ENCODE results near the gene PRPF6. TPM values are rescaled to one million over a fixed set of nuclear protein-coding genes. Genes with fewer than 3 reads are reported as not detected.

Gene PRPF6
- total RNA-seq, 1 experiment from 2014 or later = 181 TPM

GRCh38 chr20:64064145-64064698 lies 83.3 kb downstream of the PRPF6 start:
- TF ChIP-seq CTCF (IDR thresholded peaks at IDR 0.05; ENCODE audit: insufficient read depth in 1 of 2, low read depth in 1 of 2, low read length in 1 of 2, severe bottlenecking in 1 of 2, unreplicated experiment in 1 of 2) = no peak
- BruUV-seq (replicated peaks) = no TSS peak
- H3K4me1 Mint-ChIP-seq (ENCODE audit: low read depth, unreplicated experiment) = peaks cover 21% of the 10 kb centered on the region
- peak overlapping the region; percentile 81 for H3K4me3 Mint-ChIP-seq (ENCODE audit: unreplicated experiment)
- peak overlapping the region; percentile 74; the same call in 1 of the 2 replicates for H3K4me3 ChIP-seq (ENCODE audit: low read depth, low read length)
- CTCF ChIA-PET = interaction anchor here (0.6 to 1.0 kb wide), 3 partner anchors 25 to 526 kb away, joined by 3 to 8 read pairs (median 3); no protein-coding TSS in a partner anchor
- no peak for DNase-seq
- no peaks in the 10 kb centered on the region for H3K36me3 ChIP-seq (ENCODE audit: control insufficient read depth, insufficient read depth, low read length)
- intact Hi-C loops (cut with micrococcal nuclease; ENCODE audit: unreplicated experiment) = loop anchor here (10.0 kb wide), 1 partner anchor 169 kb away; the partner anchor contains the start of gene DNAJC5
- H3K27ac Mint-ChIP-seq (ENCODE audit: unreplicated experiment) = peak overlapping the region; percentile 16
- POLR2A ChIA-PET = no interaction called here
- no peaks in the 10 kb centered on the region for H3K36me3 Mint-ChIP-seq (ENCODE audit: insufficient read depth, unreplicated experiment)
- H3K4me1 ChIP-seq = peaks cover 14% of the 10 kb centered on the region
- no peaks in the 10 kb centered on the region for H3K9me3 Mint-ChIP-seq (ENCODE audit: unreplicated experiment)
- no peaks in the 10 kb centered on the region for H3K27me3 ChIP-seq (replicated peaks; ENCODE audit: control insufficient read depth, insufficient read depth, low read length)
- no peaks in the 10 kb centered on the region for H3K9me3 ChIP-seq
- no peaks in the 10 kb centered on the region for H3K27me3 Mint-ChIP-seq (ENCODE audit: insufficient read depth, unreplicated experiment)

- Histone ChIP-seq H3K9me3 (no peaks in the 10 kb centered on the region), H3K36me3 (ENCODE audit: control insufficient read depth, insufficient read depth, low read length) (no peaks in the 10 kb centered on the region), H3K27me3 (replicated peaks; ENCODE audit: control insufficient read depth, insufficient read depth, low read length) (no peaks in the 10 kb centered on the region), H3K4me3 (ENCODE audit: low read depth, low read length) (no peak overlapping the region), H3K4me1 (peaks cover 14% of the 10 kb centered on the region)
- ChIA-PET POLR2A (no interaction called here), CTCF (interaction anchor here (0.9 to 1.0 kb wide), 2 partner anchors 26 to 55 kb away, joined by 3 read pairs; no protein-coding TSS in a partner anchor)
- no peak for TF ChIP-seq CTCF (IDR thresholded peaks at IDR 0.05; ENCODE audit: insufficient read depth in 1 of 2, low read depth in 1 of 2, low read length in 1 of 2, severe bottlenecking in 1 of 2, unreplicated experiment in 1 of 2)
- Mint-ChIP-seq H3K4me1 (ENCODE audit: low read depth, unreplicated experiment) (peaks cover 21% of the 10 kb centered on the region), H3K27me3 (ENCODE audit: insufficient read depth, unreplicated experiment) (no peaks in the 10 kb centered on the region), H3K9me3 (ENCODE audit: unreplicated experiment) (no peaks in the 10 kb centered on the region), H3K36me3 (ENCODE audit: insufficient read depth, unreplicated experiment) (peaks cover 8% of the 10 kb centered on the region), H3K4me3 (ENCODE audit: unreplicated experiment) (no peak overlapping the region), H3K27ac (ENCODE audit: unreplicated experiment) (peak overlapping the region; percentile 45)
- intact Hi-C loops (cut with micrococcal nuclease; ENCODE audit: unreplicated experiment) = loop anchor here (10.0 kb wide), 1 partner anchor 171 kb away; the partner anchor contains the start of gene DNAJC5
- BruUV-seq (replicated peaks) = no TSS peak
- no peak for DNase-seq
These were observed 84.4 kb downstream of the PRPF6 start for GRCh38 chr20:64065062-64065973.

- H3K9me3 Mint-ChIP-seq (ENCODE audit: unreplicated experiment) = no peaks in the 10 kb centered on the region
- ChIA-PET POLR2A (no interaction called here), CTCF (interaction anchor here (0.6 to 1.4 kb wide), 4 partner anchors 8 to 23 kb away, joined by 3 to 12 read pairs (median 4); partner anchors contain the start of gene LKAAEAR1)
- H3K4me1 Mint-ChIP-seq (ENCODE audit: low read depth, unreplicated experiment) = peaks cover 21% of the 10 kb centered on the region
- intact Hi-C loops (cut with micrococcal nuclease; ENCODE audit: unreplicated experiment) = loop anchor here (10.0 kb wide), 1 partner anchor 171 kb away; the partner anchor contains the start of gene DNAJC5
- BruUV-seq (replicated peaks) = no TSS peak
- H3K4me3 Mint-ChIP-seq (ENCODE audit: unreplicated experiment) = no peak overlapping the region
- H3K36me3 Mint-ChIP-seq (ENCODE audit: insufficient read depth, unreplicated experiment) = peaks cover 8% of the 10 kb centered on the region
- no peaks in the 10 kb centered on the region for H3K27me3 ChIP-seq (replicated peaks; ENCODE audit: control insufficient read depth, insufficient read depth, low read length)
- no peak for TF ChIP-seq CTCF (IDR thresholded peaks at IDR 0.05; ENCODE audit: insufficient read depth in 1 of 2, low read depth in 1 of 2, low read length in 1 of 2, severe bottlenecking in 1 of 2, unreplicated experiment in 1 of 2)
- H3K9me3 ChIP-seq = no peaks in the 10 kb centered on the region
- no peak overlapping the region for H3K4me3 ChIP-seq (ENCODE audit: low read depth, low read length)
- no peaks in the 10 kb centered on the region for H3K36me3 ChIP-seq (ENCODE audit: control insufficient read depth, insufficient read depth, low read length)
- peak overlapping the region; percentile 45 for H3K27ac Mint-ChIP-seq (ENCODE audit: unreplicated experiment)
- H3K27me3 Mint-ChIP-seq (ENCODE audit: insufficient read depth, unreplicated experiment) = no peaks in the 10 kb centered on the region
- no peak for DNase-seq
- H3K4me1 ChIP-seq = peaks cover 14% of the 10 kb centered on the region
These were observed 85.0 kb downstream of the PRPF6 start for GRCh38 chr20:64065974-64066343.

All from Caco-2 (cell line).